Endometrium (tissue), 2 donors: ENCODE data around the gene CD320.
"Not testable (repeated sequence)": the region's sequence is repeated elsewhere in the genome, so short reads cannot be mapped to it uniquely, and the experiment has no call there.

Source experiments
- FAIRE-seq: peaks from 2 replicates; lab custom pipeline; 2012; peaks lifted over from hg19 to GRCh38; lab: Jason Lieb, UNC
- donor health status: control.
- donor health status: control.

The CD320 gene

GRCh38 chr19:8307965-8308866, at the start of gene CD320:
CD320 (minus strand) TSS chr19:8308358; CDS start chr19:8308290, 68 bp downstream.
- FAIRE-seq, result no peak

GRCh38 chr19:8357007-8357521, 48.9 kb upstream of the CD320 start:
- FAIRE-seq, result no peak

- FAIRE-seq, result no peak
Observed at GRCh38 chr19:8355631-8356402, 47.7 kb upstream of the CD320 start.

GRCh38 chr19:8352845-8353244, 44.7 kb upstream of the CD320 start:
- not testable (repeated sequence) for FAIRE-seq

GRCh38 chr19:8352134-8352827, 44.1 kb upstream of the CD320 start:
- no peak for FAIRE-seq

- not testable (repeated sequence) for FAIRE-seq
Observed at GRCh38 chr19:8349629-8350372, 41.6 kb upstream of the CD320 start.

GRCh38 chr19:8343483-8343844, 35.3 kb upstream of the CD320 start:
- FAIRE-seq, result no peak

GRCh38 chr19:8342684-8343482, 34.7 kb upstream of the CD320 start, which contains the start of gene KANK3:
KANK3 (minus strand) TSS chr19:8343262; CDS start chr19:8337828, 5,434 bp downstream.
- FAIRE-seq, result no peak

- FAIRE-seq, result no peak
Observed at GRCh38 chr19:8342316-8342683, 34.1 kb upstream of the CD320 start.

- FAIRE-seq, result not testable (repeated sequence)
Observed at GRCh38 chr19:8341504-8341903, 33.3 kb upstream of the CD320 start.

- no peak for FAIRE-seq
Observed at GRCh38 chr19:8340341-8341096, 32.4 kb upstream of the CD320 start.

GRCh38 chr19:8338835-8339234, 30.7 kb upstream of the CD320 start:
- FAIRE-seq, result no peak

- FAIRE-seq, result no peak
Observed at GRCh38 chr19:8337728-8338127, 29.6 kb upstream of the CD320 start.

- FAIRE-seq, result no peak
Observed at GRCh38 chr19:8336660-8337059, 28.5 kb upstream of the CD320 start.

- FAIRE-seq, result no peak
Observed at GRCh38 chr19:8336072-8336569, 28.0 kb upstream of the CD320 start.

GRCh38 chr19:8335343-8336071, 27.3 kb upstream of the CD320 start:
- FAIRE-seq, result no peak

- FAIRE-seq, result no peak
Observed at GRCh38 chr19:8334458-8335342, 26.5 kb upstream of the CD320 start.
